Right renal pelvis (tissue), 4 donors: ENCODE measurements around the gene MTNR1A. TPM values are rescaled to one million over a fixed set of nuclear protein-coding genes. Genes with fewer than 3 reads are reported as not detected.
A peak's percentile ranks its signal among the peaks of the same experiment; 100 is the strongest.

ENCODE experiments used
- DNase-seq, 4 donors: peaks; one replicate each; pipeline ENCODE4 v3.0.0-alpha.2; 2013; ENCODE audit warnings: low read depth in 4 of 4, low spot score in 3 of 4, missing footprints in 1 of 4
- polyA plus RNA-seq, 4 donors: library from polyadenylated mRNA; unstranded; fragments of 120-200 nt; gene quantifications; one replicate each; pipeline ENCODE4 v1.2.1, GENCODE V29; 2013; ENCODE audit not compliant: insufficient read length in 4 of 4

The MTNR1A gene
- polyA plus RNA-seq, 4 donors = 1.4 to 2.0 (median 1.6) TPM

- DNase-seq = no peak
These were observed 58.3 kb downstream of the MTNR1A start for GRCh38 chr4:186497043-186497442.

- DNase-seq = no peak
These were observed 60.9 kb downstream of the MTNR1A start for GRCh38 chr4:186494496-186494895.

- DNase-seq = no peak
These were observed 67.6 kb downstream of the MTNR1A start for GRCh38 chr4:186487726-186488125.

GRCh38 chr4:186486172-186486571, 69.2 kb downstream of the MTNR1A start:
- DNase-seq = no peak

GRCh38 chr4:186485561-186486062, 69.8 kb downstream of the MTNR1A start:
- DNase-seq = peak in 1 of 4 donors; percentile 25

GRCh38 chr4:186485150-186485549, 70.2 kb downstream of the MTNR1A start:
- no peak for DNase-seq

- no peak for DNase-seq
These were observed 71.7 kb downstream of the MTNR1A start for GRCh38 chr4:186483656-186484055.

Other genes with a start within 250 kb of the MTNR1A start
- 100 to 1,000 TPM; 243 to 255 (median 246) TPM for gene FAT1, start 168.3 kb upstream of the MTNR1A start, polyA plus RNA-seq